NCI-H2196 treated with DMSO at 0.1 percent for 48 hours (cell line): ENCODE measurements around the gene P4HA1.
"Not testable (repeated sequence)": the region's sequence is repeated elsewhere in the genome, so short reads cannot be mapped to it uniquely, and the experiment has no call there.

Source experiments
- DNase-seq: peaks from one replicate; lab custom pipeline; 2025; ENCODE audit not compliant: unreplicated experiment; lab: John Stamatoyannopoulos, UW

Gene P4HA1

DNA sequence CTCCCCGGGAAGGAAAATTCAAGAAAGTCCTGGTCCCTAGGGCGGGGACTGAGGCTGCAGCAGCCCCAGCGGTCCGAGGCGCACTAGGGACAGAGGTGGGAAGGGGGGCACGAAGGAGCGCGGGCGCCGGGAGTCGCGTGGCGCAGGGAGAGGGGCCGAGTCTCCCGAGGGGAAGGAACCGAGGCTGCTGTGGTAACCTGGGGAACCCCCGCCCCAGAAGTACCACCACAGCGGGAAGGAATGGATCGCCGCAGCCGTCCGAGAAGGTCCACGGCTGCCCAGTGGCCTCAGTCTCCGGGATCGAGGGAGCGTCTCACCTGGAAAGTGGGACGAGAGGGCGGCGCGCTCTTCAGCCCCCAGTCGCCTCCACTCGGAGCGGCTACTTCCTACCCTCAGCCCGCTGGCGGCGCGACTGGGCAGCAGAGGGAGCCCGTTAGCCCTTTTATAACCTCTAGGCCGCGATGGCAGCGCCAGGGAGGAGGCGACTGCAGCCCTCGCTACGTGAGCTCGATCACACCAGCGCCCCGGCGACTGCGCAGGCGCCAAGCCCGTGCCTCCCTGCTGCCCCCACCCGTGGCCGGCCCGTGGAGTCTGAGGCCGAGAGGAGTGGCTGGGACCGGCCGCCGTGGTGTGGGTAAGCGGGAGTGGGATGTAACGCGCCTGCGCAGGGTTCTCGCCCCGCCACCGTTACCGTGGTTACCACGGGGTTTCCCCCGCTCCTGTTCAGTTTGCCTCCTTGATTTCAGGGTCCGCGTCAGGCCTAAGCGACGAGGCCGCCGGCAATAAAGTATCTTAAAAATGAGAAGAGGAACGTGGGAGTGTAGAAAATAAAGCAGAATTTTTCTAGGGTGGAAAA lies at the start of gene P4HA1:
Gene P4HA1 (minus strand): TSS at position 418 of the 856 bp plus-strand sequence. CDS start 21,983 bp downstream, outside the sequence.
- DNase-seq, result peak; percentile 79

DNA sequence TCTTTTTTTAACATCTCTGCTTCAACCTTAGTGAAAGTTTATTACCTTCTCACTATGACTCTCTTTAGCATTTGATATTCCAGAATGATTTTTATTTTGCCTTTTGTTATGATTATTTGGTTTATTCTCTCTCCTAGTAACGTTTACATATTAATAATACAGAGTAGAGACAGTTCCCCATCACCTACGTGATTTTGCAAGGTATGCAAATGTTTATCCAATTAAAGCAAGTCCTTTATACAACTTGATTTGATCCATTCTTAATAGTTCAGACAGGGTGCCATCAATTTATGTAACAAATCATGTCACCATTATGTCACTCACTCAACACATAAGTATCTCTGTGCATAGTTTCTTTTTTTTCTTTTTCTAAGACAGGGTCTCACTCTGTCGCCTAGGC lies 44.9 kb upstream of the P4HA1 start:
- DNase-seq, result no peak

DNA sequence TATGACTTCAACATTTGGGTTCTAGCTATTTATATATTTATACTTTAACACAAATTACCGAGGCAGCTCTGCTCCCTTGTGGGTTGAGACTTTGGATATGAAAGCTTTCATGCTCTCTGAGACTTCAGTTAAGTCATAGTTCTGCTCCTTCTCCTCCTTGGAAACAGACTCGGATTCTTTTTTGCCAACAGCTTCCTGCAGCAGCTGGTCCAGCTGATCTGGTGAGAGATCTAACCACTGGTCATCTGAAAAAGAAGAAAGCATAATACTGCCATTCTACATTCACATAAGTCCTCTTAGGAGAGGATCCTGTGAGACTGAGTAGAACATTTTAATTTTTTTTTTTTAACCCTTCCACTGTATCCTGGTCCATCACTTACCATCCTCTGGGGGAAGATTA lies 42.6 kb upstream of the P4HA1 start:
- no peak for DNase-seq

DNA sequence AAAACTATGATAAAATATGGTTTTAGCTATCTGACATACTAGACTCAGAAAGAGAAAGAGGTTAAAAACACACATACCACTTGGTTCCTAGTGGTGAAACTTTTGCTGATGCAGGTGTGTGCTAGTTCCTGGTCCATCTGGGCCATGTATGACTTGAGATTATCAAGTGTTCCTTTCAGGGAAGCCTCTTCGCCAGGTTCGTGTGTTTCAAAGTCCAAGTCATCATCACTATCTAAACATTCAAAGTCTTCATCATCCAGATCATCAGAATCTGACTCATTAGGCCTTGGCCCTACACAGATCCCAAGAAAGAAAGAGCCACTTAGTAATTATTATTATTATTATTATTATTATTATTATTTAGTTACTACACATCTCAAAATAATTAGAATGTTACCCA lies 40.0 kb upstream of the P4HA1 start:
- no peak for DNase-seq

DNA sequence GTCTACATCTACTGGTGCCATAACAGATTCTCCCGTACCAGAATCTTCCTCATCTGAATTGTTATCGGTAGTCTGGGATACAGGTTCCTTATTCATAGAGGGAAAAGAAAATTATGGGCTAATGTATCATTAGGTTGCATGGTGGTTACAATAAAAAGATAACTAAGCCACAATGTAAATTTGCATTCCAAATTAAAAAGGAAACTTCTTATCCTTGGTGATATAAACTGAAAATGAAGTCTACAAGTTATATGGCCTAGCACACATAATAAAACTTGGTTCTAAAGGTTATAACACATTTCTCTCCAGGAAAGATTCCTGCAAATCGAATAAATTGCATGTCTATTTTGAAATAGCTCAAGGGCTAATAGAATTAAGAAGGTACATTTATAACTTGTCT lies 38.1 kb upstream of the P4HA1 start:
- no peak for DNase-seq

DNA sequence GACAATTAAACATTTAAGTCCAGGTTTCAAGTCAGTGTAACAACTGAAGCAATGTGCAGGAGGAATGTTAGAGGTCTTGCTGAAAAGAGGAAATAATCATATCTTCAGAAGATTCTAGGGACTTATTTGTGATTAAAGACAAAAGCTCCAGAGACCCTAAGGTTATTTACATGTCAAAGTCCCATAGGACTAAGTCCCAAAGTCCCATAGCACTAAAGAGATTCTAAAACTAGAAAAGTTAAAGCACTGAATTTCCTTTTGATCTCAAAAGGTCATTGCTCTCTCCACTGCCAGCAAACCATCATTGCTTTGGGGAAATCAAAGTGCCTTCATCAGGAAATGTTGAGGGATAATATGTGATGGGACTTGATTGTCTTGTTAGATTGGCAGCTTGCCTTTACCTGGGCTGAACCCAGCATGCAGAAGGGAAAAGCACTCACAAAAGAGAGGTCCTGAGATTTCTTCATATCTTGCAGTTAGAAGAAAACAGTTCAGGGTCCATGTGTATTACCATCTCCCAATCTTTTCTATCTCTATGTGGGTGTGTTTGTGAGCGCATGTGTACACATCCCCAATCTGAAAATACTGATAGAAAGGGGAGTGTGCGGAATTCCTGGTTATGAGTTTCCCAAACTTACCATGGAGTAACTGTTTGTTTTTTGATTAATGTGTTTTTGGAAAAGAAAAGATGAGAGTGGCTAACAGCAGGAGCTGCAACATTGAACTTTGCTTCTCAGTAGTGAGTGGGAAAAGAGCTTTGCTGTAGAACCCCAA lies 35.4 kb upstream of the P4HA1 start:
- no peak for DNase-seq

DNA sequence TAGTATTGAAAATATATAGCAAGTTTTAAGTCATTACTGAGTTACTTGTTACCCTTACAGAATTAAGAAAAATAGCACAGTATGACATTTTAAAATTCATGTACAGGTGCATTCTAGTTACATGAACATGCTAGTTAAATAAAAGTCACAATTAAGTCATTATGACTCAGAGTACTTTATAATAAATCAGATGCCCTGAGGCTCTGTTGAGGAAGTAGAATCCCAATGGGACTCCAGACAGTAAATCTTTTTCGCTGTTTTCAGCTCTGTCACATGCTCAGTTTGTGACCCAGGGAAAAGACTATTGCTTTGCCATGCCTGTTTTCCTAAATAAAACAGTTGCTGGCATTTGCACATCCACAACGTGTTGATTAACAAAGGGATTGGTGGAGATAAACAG lies 34.6 kb upstream of the P4HA1 start:
- no peak for DNase-seq

DNA sequence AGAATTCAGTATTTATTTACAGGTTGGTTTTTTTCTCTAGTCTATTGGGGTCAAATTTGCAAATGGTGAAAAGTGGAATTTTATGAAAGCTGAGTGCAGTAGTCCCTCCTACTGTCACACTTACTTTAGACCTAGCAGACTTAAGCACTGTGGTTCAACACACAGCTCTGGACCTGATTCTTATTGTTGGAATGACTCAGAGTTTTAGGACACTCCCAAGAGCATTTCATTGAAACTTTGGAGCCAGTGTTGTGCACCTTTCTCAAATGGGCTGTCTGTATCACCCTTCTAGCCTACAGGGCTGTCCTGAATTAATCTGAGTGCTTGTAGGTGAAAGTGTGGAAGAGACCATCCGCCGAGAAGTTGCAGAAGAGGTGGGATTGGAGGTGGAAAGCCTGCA lies 29.7 kb upstream of the P4HA1 start:
- no peak for DNase-seq

DNA sequence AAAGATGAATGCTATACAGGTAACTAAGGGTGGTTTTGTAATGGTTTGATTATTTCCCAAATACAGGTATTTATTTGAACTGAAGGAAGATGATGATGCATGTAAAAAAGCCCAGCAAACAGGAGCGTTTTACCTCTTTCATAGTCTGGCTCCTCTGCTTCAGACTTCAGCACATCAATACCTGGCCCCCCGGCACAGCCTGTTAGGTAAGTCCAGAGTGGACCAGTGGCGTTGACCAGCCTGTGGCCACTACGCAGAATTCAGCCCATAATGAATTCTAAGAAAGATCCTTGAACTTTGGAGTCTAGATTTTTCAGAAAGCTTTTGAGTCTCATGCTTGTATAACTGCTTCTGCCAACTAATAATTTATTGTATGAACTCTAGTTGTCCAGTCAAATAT lies 23.3 kb upstream of the P4HA1 start:
- DNase-seq, result no peak

DNA sequence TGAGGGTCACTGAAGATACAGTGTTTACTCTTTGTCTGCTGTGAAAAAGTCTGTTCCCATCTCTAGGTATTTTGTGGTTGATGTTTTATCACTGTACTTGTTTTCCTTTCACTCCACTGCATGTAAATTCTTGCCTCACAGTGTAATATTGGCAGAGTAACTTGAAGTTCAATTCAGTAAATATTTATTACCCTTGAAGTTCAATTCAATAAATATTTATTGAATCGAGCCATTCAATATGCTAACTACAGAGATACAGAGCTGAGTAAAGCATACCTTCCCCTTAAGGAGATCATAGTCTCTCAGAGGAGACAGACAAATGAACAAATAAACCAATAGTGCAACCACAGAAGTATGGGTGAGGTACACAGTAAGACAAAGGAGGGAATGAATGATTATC lies 22.8 kb upstream of the P4HA1 start:
- DNase-seq, result no peak

DNA sequence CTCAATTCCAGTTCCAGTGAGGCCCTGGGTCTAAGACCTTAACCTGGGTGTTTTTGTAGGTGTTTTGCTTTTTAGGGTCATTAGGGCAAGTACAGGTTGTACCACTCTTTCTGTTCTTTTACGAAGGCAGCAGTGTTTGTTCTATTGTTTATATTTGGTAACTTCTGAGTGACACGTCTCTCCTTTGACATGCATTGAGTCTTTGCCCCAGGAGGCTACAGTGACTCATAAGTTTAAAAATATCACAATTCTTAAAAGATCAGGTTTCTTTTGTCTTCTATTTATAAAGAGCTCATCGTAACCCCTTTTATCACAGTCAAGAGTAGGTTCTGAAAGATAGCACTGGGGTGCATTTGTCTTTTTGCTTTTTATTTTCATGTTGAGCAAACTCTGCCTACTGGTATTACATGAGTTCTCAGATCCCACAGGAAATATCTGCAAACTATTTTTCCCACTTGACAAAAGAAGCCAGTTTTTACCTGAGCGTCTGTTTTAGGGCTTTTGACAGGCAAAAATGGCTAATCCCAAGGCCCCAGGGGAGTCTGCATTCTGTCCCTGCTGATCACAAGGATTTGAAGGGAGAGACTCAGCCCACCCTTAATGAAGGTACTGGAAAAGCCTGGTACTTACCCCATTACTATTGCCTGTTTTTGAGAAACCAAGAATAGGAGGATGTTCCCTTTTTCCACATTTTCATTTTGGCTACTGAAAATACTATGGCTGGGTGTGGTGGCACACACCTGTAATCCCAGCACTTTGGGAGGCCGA lies 21.5 kb upstream of the P4HA1 start:
- DNase-seq, result no peak

DNA sequence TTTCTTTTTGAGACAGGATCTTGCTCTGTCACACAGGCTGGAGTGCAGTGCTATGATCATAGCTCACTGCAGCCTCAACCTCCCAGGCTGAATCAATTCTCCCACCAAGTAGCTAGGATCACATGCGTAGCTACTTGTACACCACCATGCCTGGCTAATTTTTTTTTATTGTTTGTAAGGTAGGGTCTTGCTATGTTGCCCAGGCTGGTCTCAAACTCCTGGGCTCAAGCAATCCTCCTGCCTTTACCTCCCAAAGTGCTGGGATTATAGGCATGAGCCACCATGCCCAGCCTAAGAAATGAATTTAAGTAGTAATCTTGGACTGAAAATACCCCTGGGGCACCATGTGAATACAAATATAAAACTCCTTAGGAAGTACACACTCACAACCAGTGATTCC lies 19.4 kb upstream of the P4HA1 start:
- DNase-seq, result no peak

DNA sequence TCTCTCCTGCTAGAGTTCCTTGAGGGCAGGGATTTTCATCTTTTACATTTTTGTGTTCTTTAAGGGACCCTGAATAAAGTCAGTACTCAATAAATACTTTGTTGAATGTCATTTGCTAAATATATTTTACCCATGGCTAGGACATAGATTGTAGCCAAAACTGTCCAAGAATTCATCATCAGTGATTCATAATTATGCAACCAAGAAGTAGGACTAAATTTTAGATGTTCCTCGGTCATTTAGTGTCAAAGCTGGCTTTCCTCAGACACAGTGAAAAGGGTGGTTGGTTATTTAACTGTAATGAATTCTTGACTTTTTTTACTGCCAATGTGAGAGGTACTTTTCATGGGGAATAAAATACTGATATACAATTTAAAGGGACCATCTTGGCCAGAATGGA lies 16.9 kb upstream of the P4HA1 start:
- DNase-seq, result no peak

DNA sequence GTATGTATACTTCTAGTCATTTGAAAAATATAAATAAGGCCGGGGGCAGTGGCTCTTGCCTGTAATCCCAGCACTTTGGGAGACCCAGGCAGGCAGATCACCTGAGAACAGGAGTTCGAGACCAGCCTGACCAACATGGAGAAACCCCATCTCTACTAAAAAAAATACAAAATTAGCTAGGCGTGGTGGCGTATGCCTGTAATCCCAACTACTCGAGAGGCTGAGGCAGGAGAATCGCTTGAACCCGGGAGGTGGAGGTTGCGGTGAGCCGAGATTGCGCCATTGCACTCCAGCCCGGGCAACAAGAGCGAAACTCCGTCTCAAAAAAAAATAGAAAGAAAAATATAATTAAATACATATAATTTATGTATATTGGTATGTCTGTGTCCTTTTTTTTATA lies 15.4 kb upstream of the P4HA1 start:
- DNase-seq, result not testable (repeated sequence)

DNA sequence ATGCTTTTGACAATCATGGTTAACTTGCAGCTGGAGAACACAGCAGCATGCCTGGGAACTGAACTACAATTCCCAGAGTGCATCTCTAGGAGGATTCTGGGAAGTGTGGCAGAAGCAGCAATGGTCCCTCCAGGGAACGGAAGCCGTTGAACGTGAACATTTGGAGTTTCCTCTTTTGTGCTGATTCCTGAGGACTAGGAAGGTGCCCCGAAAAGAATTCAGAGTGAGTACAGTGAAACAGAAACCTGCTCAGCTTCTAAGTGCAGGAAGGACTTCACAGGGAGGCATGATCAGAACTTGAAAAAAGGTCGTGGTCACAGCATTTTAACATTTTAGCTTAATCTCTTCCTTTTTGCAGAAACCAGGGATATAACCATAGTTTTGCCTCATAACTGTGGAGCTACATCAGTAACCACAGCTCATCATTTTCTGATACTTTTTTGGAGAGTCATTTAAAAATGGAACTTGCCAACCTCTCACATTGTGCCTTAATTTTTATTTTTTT lies 13.7 kb upstream of the P4HA1 start, which contains the start of gene NUDT13:
Gene NUDT13 (plus strand): TSS at position 111 of the 505 bp plus-strand sequence. CDS start 3,911 bp downstream, outside the sequence.
- DNase-seq, result no peak

DNA sequence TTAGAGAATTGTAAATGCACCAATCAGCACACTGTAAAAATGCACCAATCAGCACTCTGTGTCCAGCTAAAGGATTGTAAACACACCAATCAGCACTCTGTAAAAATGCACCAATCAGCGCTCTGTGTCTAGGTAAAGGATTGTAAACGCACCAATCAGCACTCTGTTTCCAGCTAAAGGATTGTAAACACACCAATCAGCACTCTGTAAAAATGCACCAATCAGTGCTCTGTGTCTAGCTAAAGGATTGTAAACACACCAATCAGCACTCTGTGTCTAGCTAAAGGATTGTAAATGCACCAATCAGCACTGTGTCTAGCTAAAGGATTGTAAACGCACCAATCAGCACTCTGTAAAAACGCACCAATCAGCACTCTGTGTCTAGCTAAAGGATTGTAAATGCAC lies 12.6 kb upstream of the P4HA1 start:
- not testable (repeated sequence) for DNase-seq

DNA sequence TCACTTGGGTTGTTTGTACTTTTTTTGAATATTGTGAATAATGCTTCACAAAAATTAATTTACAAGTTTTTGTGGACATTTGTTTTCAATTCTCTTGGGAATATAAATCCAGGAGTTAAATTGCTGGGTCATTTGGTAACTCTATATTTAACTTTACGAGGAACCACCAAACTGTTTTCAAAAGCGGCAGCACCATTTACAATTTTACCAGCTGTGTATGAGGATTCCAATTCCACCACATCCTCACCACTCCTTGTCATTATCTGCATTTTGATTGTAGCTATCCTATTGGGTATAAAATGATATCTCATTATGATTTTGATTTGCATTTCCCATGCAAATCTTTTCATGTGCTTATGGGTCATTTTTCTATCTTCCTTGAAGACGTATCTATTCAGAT lies 9.6 kb upstream of the P4HA1 start:
- no peak for DNase-seq

DNA sequence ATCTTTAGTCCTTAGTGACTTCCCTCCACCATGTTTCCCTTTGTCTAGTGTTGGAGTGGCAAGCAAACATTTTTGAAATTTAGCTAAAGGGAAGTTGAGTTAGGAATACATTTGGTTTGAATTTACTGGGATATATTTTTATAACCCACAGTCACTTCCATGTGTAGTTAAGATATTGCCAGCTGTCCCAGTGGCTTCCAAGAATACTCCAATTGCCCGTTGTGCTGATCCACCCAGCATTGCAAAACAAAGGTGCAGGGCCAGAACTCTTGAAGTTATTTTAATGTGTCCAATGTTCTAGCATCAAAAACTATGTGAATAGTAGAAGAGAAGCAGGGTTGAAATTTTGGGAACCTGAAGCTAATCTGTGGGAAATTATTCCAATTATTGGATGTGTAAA lies 2.5 kb upstream of the P4HA1 start:
- DNase-seq, result no peak

DNA sequence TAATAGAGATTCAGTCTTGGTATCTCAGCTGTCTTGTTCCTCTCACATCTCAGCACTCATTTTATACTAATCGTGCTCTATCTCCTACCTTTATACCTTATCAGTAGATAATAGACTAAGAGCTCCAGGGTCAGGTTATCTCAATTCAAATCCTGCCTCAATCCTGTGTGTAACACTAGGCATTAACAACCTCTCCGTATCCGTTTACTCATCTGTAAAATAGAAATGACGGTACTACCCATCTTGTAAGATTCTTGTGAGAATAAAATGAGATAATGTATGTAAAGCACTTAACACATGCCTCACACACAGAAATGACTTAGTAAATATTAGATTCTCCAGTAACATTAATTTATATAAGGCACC lies 622 bp upstream of the P4HA1 start:
- DNase-seq, result no peak

DNA sequence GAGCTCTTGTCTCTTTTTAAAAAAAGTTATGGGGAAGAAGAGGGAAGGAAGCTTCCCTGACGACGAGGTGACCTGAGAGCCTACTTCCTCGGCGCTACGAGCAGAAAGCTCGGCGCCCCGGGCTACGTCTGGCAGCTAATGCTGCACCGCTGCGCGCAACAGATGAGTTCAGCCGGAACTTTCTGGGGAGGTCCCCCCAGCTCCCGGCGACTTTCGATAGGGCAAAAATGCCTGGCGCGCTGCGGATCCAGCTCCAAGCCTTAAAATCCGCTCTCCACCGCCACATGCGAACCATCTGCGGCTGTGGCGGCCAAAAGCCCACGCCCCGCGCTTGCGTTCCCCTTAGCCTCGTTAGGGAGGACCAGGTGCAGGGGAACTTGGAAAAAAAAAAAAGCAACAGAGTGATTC lies 621 bp downstream of the P4HA1 start:
- DNase-seq, result no peak

DNA sequence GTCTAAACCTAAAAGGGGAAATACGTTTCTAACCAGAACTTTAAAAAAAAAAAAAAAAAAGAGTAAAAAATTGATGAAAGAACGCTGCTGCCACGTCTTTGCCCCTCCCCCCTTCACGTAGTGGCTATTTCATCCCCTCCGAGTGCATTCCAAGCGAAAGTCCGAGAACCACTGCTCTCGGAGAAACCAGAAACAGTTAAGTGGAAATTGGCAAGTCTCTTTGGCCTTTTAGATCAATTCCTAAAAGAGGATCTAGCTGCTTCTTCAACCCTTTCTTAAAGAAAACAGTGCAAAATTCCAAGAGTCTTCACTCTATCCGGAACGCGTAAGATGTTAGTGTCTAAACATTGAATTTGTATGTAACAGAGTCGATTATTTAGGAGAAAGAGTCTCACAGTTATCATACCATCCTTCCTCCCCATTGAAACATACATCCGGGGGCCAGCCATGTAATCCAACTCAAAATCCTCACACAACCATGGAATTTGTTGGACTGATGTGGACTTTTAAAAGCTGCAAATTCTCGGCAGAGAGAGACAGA lies 1.1 kb downstream of the P4HA1 start:
- no peak for DNase-seq
